ENCODE data around the gene ADAMTS14. TPM values are rescaled to one million over a fixed set of nuclear protein-coding genes. Genes with fewer than 3 reads are reported as not detected.

The ADAMTS14 gene
- total RNA-seq, 1 experiment from 2014 or later = 1.9 TPM

- DNase-seq = no peak
- BruUV-seq (replicated peaks) = no TSS peak
- Histone ChIP-seq H3K27me3 (ENCODE audit: insufficient read depth, low read depth) (no peaks in the 10 kb centered on the region), H3K9me2 (ENCODE audit: insufficient read depth) (no peaks in the 10 kb centered on the region), H3K79me2 (ENCODE audit: low read depth) (no peaks in the 10 kb centered on the region), H3K27ac (no peak overlapping the region), H3K9me3 (ENCODE audit: insufficient read depth, low read depth) (peaks cover 5% of the 10 kb centered on the region; the same call in 1 of the 2 replicates), H3F3A (ENCODE audit: insufficient read depth, low read depth) (peaks cover 19% of the 10 kb centered on the region), H3K4me2 (no peak overlapping the region), H3K36me3 (ENCODE audit: low read depth) (no peaks in the 10 kb centered on the region), H4K20me1 (ENCODE audit: insufficient read depth) (no peaks in the 10 kb centered on the region), H2AFZ (no peak overlapping the region), H3K4me1 (replicated peaks; ENCODE audit: insufficient read depth) (peaks cover 32% of the 10 kb centered on the region), H3K4me3 (no peak overlapping the region)
- ChIA-PET CTCF (no interaction called here), POLR2A (ENCODE audit: unreplicated experiment) (no interaction called here)
- intact Hi-C loops (cut with micrococcal nuclease; ENCODE audit: unreplicated experiment) = no loop called here
- TF ChIP-seq EZH2 (IDR thresholded peaks at IDR 0.05; ENCODE audit: low read depth) = no peak
- no peak for TF ChIP-seq CTCF (conservative IDR thresholded peaks at IDR 0.05)
Measured at GRCh38 chr10:70801854-70802253, 129.5 kb downstream of the ADAMTS14 start.

DNA sequence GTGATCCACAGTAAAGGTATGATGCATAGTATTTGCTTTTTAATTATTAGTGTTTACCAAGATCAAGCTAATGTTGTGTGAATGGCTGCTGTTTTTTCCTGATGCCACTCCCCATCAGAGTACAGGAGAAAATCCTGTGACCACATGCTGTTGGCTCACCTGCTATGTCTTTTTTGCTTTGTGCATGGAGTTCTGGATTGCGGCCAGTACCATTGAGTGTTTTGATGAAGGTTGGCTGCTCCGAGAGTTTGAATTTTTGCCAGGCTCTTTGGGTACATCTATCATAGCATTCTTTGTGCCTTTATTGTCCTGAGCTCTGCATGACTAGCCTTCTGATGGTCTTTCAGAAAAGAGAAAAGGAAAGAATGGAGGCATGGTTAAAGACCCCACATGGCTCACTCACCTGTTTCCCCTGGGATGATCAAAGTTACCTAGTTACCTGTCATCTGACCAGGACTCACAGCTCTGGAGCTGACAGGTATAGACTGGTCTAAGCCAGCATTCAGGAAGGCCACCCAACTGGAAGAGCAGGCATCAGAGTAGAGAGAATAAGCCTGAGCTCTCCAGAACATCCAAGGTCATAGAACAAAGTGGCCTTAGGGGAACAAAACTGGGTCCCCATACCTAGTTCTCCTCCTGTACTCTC lies 131.6 kb downstream of the ADAMTS14 start:
- peaks cover 39% of the 10 kb centered on the region for H3F3A ChIP-seq (ENCODE audit: insufficient read depth, low read depth)
- peaks cover 5% of the 10 kb centered on the region; the same call in 1 of the 2 replicates for H3K9me3 ChIP-seq (ENCODE audit: insufficient read depth, low read depth)
- intact Hi-C loops (cut with micrococcal nuclease; ENCODE audit: unreplicated experiment) = no loop called here
- H3K4me2 ChIP-seq = peak overlapping the region; percentile 27
- ChIA-PET POLR2A (ENCODE audit: unreplicated experiment) (interaction anchor here (0.6 kb wide), 1 partner anchor 392 kb away, joined by 3 read pairs; no protein-coding TSS in a partner anchor), CTCF (no interaction called here)
- BruUV-seq (replicated peaks) = no TSS peak
- H3K27ac ChIP-seq = no peak overlapping the region
- H3K4me1 ChIP-seq (replicated peaks; ENCODE audit: insufficient read depth) = peaks cover 52% of the 10 kb centered on the region
- no peak overlapping the region for H2AFZ ChIP-seq
- no peaks in the 10 kb centered on the region for H3K9me2 ChIP-seq (ENCODE audit: insufficient read depth)
- DNase-seq = no peak
- H3K36me3 ChIP-seq (ENCODE audit: low read depth) = no peaks in the 10 kb centered on the region
- no peaks in the 10 kb centered on the region for H3K79me2 ChIP-seq (ENCODE audit: low read depth)
- TF ChIP-seq EZH2 (IDR thresholded peaks at IDR 0.05; ENCODE audit: low read depth) = no peak
- no peak for TF ChIP-seq CTCF (conservative IDR thresholded peaks at IDR 0.05)
- no peak overlapping the region for H3K4me3 ChIP-seq
- H4K20me1 ChIP-seq (ENCODE audit: insufficient read depth) = no peaks in the 10 kb centered on the region
- no peaks in the 10 kb centered on the region for H3K27me3 ChIP-seq (ENCODE audit: insufficient read depth, low read depth)

GRCh38 chr10:70804421-70804808 lies 132.1 kb downstream of the ADAMTS14 start:
- Histone ChIP-seq H3K9me2 (ENCODE audit: insufficient read depth) (no peaks in the 10 kb centered on the region), H3K27ac (peak overlapping the region; percentile 6; the same call in 1 of the 2 replicates), H3K36me3 (ENCODE audit: low read depth) (no peaks in the 10 kb centered on the region), H2AFZ (no peak overlapping the region), H3K4me2 (peak overlapping the region; percentile 27), H3F3A (ENCODE audit: insufficient read depth, low read depth) (peaks cover 44% of the 10 kb centered on the region), H3K79me2 (ENCODE audit: low read depth) (no peaks in the 10 kb centered on the region), H3K4me3 (no peak overlapping the region), H3K9me3 (ENCODE audit: insufficient read depth, low read depth) (peaks cover 5% of the 10 kb centered on the region; the same call in 1 of the 2 replicates), H3K27me3 (ENCODE audit: insufficient read depth, low read depth) (no peaks in the 10 kb centered on the region), H4K20me1 (ENCODE audit: insufficient read depth) (no peaks in the 10 kb centered on the region), H3K4me1 (replicated peaks; ENCODE audit: insufficient read depth) (peaks cover 57% of the 10 kb centered on the region)
- ChIA-PET CTCF (no interaction called here), POLR2A (ENCODE audit: unreplicated experiment) (interaction anchor here (0.6 kb wide), 1 partner anchor 393 kb away, joined by 3 read pairs; no protein-coding TSS in a partner anchor)
- TF ChIP-seq EZH2 (IDR thresholded peaks at IDR 0.05; ENCODE audit: low read depth) (no peak), CTCF (conservative IDR thresholded peaks at IDR 0.05) (no peak)
- no TSS peak for BruUV-seq (replicated peaks)
- DNase-seq = peak in 1 of 2 experiments; percentile 92
- intact Hi-C loops (cut with micrococcal nuclease; ENCODE audit: unreplicated experiment) = no loop called here
